IgD-negative memory B cell (primary cell): Measurements from ENCODE around the gene PCDHB2. TPM values are rescaled to one million over a fixed set of nuclear protein-coding genes. Genes with fewer than 3 reads are reported as not detected.
A peak's percentile ranks its signal among the peaks of the same experiment; 100 is the strongest.
"Not testable (repeated sequence)": the region's sequence is repeated elsewhere in the genome, so short reads cannot be mapped to it uniquely, and the experiment has no call there.

ENCODE experiments used
- H3K27ac Mint-ChIP-seq, 3 donors: one replicate each; pipeline ENCODE4 v1.8.0; 2020 to 2022; ENCODE audit warnings: mild to moderate bottlenecking in 3 of 3, mixed read lengths in 3 of 3, moderate library complexity in 1 of 3
- H3K27me3 Mint-ChIP-seq: one replicate; pipeline ENCODE4 v1.8.0; 2021; ENCODE audit warnings: mixed read lengths
- H3K36me3 Mint-ChIP-seq: one replicate; pipeline ENCODE4 v1.8.0; 2020; ENCODE audit warnings: mild to moderate bottlenecking, mixed read lengths
- H3K4me1 Mint-ChIP-seq, 3 donors: one replicate each; pipeline ENCODE4 v1.8.0; 2020 to 2022; ENCODE audit warnings: mixed read lengths in 3 of 3, mild to moderate bottlenecking in 1 of 3
- H3K4me3 Mint-ChIP-seq, 4 donors: one replicate each; pipeline ENCODE4 v1.8.0; 2020 to 2022; ENCODE audit warnings: mild to moderate bottlenecking in 4 of 4, mixed read lengths in 4 of 4, moderate library complexity in 3 of 4
- H3K9me3 Mint-ChIP-seq, 3 donors: one replicate each; pipeline ENCODE4 v1.8.0; 2020 to 2021; ENCODE audit warnings: mixed read lengths in 3 of 3, mild to moderate bottlenecking in 1 of 3
- polyA plus RNA-seq: library from polyadenylated mRNA; unstranded; fragments of 300-500 nt; fragmentation: Illumina TruSeq; gene quantifications from one replicate; pipeline ENCODE4 v1.2.3, GENCODE V29; 2021

The PCDHB2 gene
- polyA plus RNA-seq, 1 donor from 2014 or later: not detected

DNA sequence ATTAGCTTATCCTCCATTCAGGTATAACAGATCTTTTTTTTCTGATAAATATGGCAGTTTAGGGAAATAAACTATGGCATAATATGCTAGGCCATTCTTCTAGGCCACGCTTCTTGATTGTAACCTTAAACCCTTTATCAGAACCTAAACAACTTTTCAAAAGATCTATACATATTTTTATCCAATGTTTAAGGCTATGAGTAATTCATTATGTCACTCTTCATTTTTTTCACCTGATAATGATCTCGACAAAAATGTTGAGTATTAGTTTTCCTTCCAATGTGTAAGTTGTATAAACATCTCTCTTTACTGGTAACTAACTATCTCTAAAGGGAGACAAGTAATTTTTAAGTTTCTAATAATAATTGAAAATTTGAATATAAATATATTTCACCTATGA, 24.8 kb downstream of the PCDHB2 start:
- Mint-ChIP-seq H3K4me1 (no peaks in the 10 kb centered on the region), H3K4me3 (no peak overlapping the region), H3K27me3 (peaks cover 6% of the 10 kb centered on the region), H3K27ac (no peak overlapping the region), H3K9me3 (peaks cover 3 to 29% (median 10%) of the 10 kb centered on the region in 3 donors), H3K36me3 (peaks cover 1% of the 10 kb centered on the region)

DNA sequence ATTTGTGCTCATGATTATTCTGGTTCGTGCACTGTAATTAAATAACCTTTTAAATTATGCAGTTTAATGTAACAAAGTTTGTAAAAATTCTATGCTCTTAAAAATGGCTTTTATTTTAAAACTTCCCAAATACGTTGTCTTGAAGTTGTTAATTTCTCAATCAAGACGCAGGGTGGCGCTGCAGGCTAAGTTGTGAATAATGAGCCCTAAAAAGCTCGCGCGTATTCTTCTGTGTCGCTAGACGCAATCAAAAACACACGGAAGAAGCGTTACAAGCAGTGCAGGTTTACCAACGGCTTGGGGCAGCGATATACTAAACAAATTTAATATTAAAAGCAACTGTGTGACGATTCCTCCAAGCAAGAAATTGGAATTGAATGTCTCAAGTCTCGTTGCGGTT, 27.1 kb downstream of the PCDHB2 start, which contains the start of gene PCDHB4:
PCDHB4 (plus strand) TSS at position 256 of the 400 bp plus-strand sequence. CDS start 181 bp downstream, outside the sequence.
- Mint-ChIP-seq H3K4me3 (peak within 1 kb of the TSS in 1 of 4 donors; percentile 44), H3K4me1 (no peaks in the 10 kb centered on the region), H3K27ac (peak within 1 kb of the TSS in 2 of 3 donors; percentile 23 to 44), H3K9me3 (peaks cover 3 to 14% (median 3%) of the 10 kb centered on the region in 3 donors), H3K36me3 (peaks cover 1% of the 10 kb centered on the region), H3K27me3 (peaks cover 6% of the 10 kb centered on the region)

- H3K27me3 Mint-ChIP-seq: peaks cover 6% of the 10 kb centered on the region
- H3K9me3 Mint-ChIP-seq: peaks cover 0 to 10% (median 0%) of the 10 kb centered on the region in 3 donors
- H3K36me3 Mint-ChIP-seq: peaks cover 1% of the 10 kb centered on the region
- H3K27ac Mint-ChIP-seq: peak overlapping the region in 1 of 3 donors; percentile 23
- no peaks in the 10 kb centered on the region for H3K4me1 Mint-ChIP-seq
- no peak overlapping the region for H3K4me3 Mint-ChIP-seq
Measured at GRCh38 chr5:141121985-141122384, 27.6 kb downstream of the PCDHB2 start.

GRCh38 chr5:141123396-141124135, 29.2 kb downstream of the PCDHB2 start:
- H3K4me3 Mint-ChIP-seq, H3K36me3 Mint-ChIP-seq, H3K4me1 Mint-ChIP-seq, H3K27ac Mint-ChIP-seq, H3K27me3 Mint-ChIP-seq: not testable (repeated sequence)
- peaks cover 0 to 10% (median 2%) of the 10 kb centered on the region in 3 donors for H3K9me3 Mint-ChIP-seq

GRCh38 chr5:141127305-141127704, 32.9 kb downstream of the PCDHB2 start:
- peaks cover 0 to 1% (median 0%) of the 10 kb centered on the region in 3 donors for H3K4me1 Mint-ChIP-seq
- no peak overlapping the region for H3K27ac Mint-ChIP-seq
- peaks cover 2 to 14% (median 5%) of the 10 kb centered on the region in 3 donors for H3K9me3 Mint-ChIP-seq
- no peaks in the 10 kb centered on the region for H3K36me3 Mint-ChIP-seq
- peaks cover 7% of the 10 kb centered on the region for H3K27me3 Mint-ChIP-seq
- H3K4me3 Mint-ChIP-seq: no peak overlapping the region

GRCh38 chr5:141135030-141135717, 40.8 kb downstream of the PCDHB2 start, which contains the start of gene PCDHB5:
Gene PCDHB5 (plus strand): TSS chr5:141135206. CDS start chr5:141135435, 229 bp downstream.
- peaks cover 1% of the 10 kb centered on the region for H3K36me3 Mint-ChIP-seq
- no peaks in the 10 kb centered on the region for H3K27me3 Mint-ChIP-seq
- H3K9me3 Mint-ChIP-seq: peaks cover 16 to 44% (median 27%) of the 10 kb centered on the region in 3 donors
- no peak within 1 kb of the TSS for H3K27ac Mint-ChIP-seq
- peak within 1 kb of the TSS in 2 of 4 donors; percentile 10 to 44 for H3K4me3 Mint-ChIP-seq
- no peaks in the 10 kb centered on the region for H3K4me1 Mint-ChIP-seq

DNA sequence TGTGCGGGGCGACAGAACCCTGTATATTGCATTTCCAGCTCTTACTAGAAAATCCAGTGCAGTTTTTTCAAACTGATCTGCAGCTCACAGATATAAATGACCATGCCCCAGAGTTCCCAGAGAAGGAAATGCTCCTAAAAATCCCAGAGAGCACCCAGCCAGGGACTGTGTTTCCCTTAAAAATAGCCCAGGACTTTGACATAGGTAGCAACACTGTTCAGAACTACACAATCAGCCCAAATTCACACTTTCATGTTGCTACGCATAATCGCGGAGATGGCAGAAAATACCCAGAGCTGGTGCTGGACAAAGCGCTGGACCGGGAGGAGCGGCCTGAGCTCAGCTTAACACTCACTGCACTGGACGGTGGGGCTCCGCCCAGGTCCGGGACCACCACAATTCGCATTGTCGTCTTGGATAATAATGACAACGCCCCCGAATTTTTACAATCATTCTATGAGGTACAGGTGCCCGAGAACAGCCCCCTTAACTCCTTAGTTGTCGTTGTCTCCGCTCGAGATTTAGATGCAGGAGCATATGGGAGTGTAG, 41.4 kb downstream of the PCDHB2 start:
- Mint-ChIP-seq H3K36me3 (peaks cover 1% of the 10 kb centered on the region), H3K27ac (no peak overlapping the region), H3K4me1 (no peaks in the 10 kb centered on the region), H3K9me3 (peaks cover 16 to 40% (median 25%) of the 10 kb centered on the region in 3 donors), H3K4me3 (peak overlapping the region in 1 of 4 donors; percentile 44), H3K27me3 (no peaks in the 10 kb centered on the region)

GRCh38 chr5:141137346-141137745, 42.9 kb downstream of the PCDHB2 start:
- not testable (repeated sequence) for H3K36me3 Mint-ChIP-seq, H3K4me1 Mint-ChIP-seq, H3K27me3 Mint-ChIP-seq, H3K4me3 Mint-ChIP-seq, H3K27ac Mint-ChIP-seq
- peaks cover 21 to 36% (median 25%) of the 10 kb centered on the region in 3 donors for H3K9me3 Mint-ChIP-seq

Other genes with a start within 250 kb of the PCDHB2 start
- not detected for gene PCDHA9, start 246.2 kb upstream of the PCDHB2 start, polyA plus RNA-seq
- not detected for gene PCDHA10, start 238.7 kb upstream of the PCDHB2 start, polyA plus RNA-seq
- not detected for gene PCDHA11, start 225.7 kb upstream of the PCDHB2 start, polyA plus RNA-seq
- gene PCDHA12, start 219.3 kb upstream of the PCDHB2 start, polyA plus RNA-seq: not detected
- gene PCDHA13, start 212.5 kb upstream of the PCDHB2 start, polyA plus RNA-seq: not detected
- not detected for gene PCDHAC1, start 168.3 kb upstream of the PCDHB2 start, polyA plus RNA-seq
- not detected for gene PCDHAC2, start 128.1 kb upstream of the PCDHB2 start, polyA plus RNA-seq
- gene PCDHB1, start 43.2 kb upstream of the PCDHB2 start, polyA plus RNA-seq: not detected
- gene PCDHB3, start 5.9 kb downstream of the PCDHB2 start, polyA plus RNA-seq: not detected
- gene PCDHB4, start 27.2 kb downstream of the PCDHB2 start, polyA plus RNA-seq: not detected
- gene PCDHB5, start 40.6 kb downstream of the PCDHB2 start, polyA plus RNA-seq: not detected
- gene PCDHB6, start 55.4 kb downstream of the PCDHB2 start, polyA plus RNA-seq: not detected
- gene PCDHB7, start 78.0 kb downstream of the PCDHB2 start, polyA plus RNA-seq: not detected
- not detected for gene PCDHB8, start 83.2 kb downstream of the PCDHB2 start, polyA plus RNA-seq
- gene PCDHB16, start 87.8 kb downstream of the PCDHB2 start, polyA plus RNA-seq: not detected
- 0.31 TPM for gene PCDHB9, start 92.5 kb downstream of the PCDHB2 start, polyA plus RNA-seq
- gene PCDHB10, start 97.7 kb downstream of the PCDHB2 start, polyA plus RNA-seq: not detected
- gene PCDHB11, start 105.0 kb downstream of the PCDHB2 start, polyA plus RNA-seq: not detected
- not detected for gene PCDHB12, start 114.1 kb downstream of the PCDHB2 start, polyA plus RNA-seq
- gene PCDHB13, start 119.3 kb downstream of the PCDHB2 start, polyA plus RNA-seq: 0.05 TPM
- not detected for gene PCDHB14, start 128.7 kb downstream of the PCDHB2 start, polyA plus RNA-seq
- not detected for gene PCDHB15, start 150.8 kb downstream of the PCDHB2 start, polyA plus RNA-seq
- gene SLC25A2, start 209.4 kb downstream of the PCDHB2 start, polyA plus RNA-seq: not detected
- gene TAF7, start 226.2 kb downstream of the PCDHB2 start, polyA plus RNA-seq: 216 TPM
- gene PCDHGA1, start 235.9 kb downstream of the PCDHB2 start, polyA plus RNA-seq: not detected
- gene PCDHGA2, start 244.1 kb downstream of the PCDHB2 start, polyA plus RNA-seq: not detected
- 0.23 TPM for gene PCDHGA3, start 249.2 kb downstream of the PCDHB2 start, polyA plus RNA-seq